Left ventricle myocardium inferior (tissue), 1 donor: ENCODE measurements around the gene KNDC1. TPM values are rescaled to one million over a fixed set of nuclear protein-coding genes. Genes with fewer than 3 reads are reported as not detected.
A peak's percentile ranks its signal among the peaks of the same experiment; 100 is the strongest.

Experiments used
- DNase-seq: peaks from one replicate; pipeline ENCODE4 v3.0.0-alpha.2; 2020
- H3K27ac ChIP-seq: fragments of 200-600 bp; replicated peaks from 2 replicates; pipeline ENCODE4 v1.8.0; 2021
- H3K27me3 ChIP-seq: fragments of 200-600 bp; 2 replicates; pipeline ENCODE4 v1.8.0; 2021; ENCODE audit warnings: low read depth
- H3K36me3 ChIP-seq: fragments of 200-600 bp; 2 replicates; pipeline ENCODE4 v1.8.0; 2021
- H3K4me1 ChIP-seq: fragments of 200-600 bp; 2 replicates; pipeline ENCODE4 v1.8.0; 2021
- H3K4me3 ChIP-seq: fragments of 200-600 bp; 2 replicates; pipeline ENCODE4 v1.8.0; 2021; ENCODE audit warnings: mild to moderate bottlenecking, moderate library complexity
- H3K9me3 ChIP-seq: fragments of 200-600 bp; replicated peaks from 2 replicates; pipeline ENCODE4 v1.8.0; 2021
- intact Hi-C: fragments of 100-400 bp; cut with micrococcal nuclease; formaldehyde crosslinking; loops from one replicate; pipeline ENCODE4 v1.11.0; 2022
- total RNA-seq: library from RNA; stranded (reverse); fragmentation: NEBNext Ultra II Directional; extraction: Animal tissue kit (Norgen Biotek cat#: 25700); gene quantifications from one replicate; pipeline ENCODE4 v1.2.1, GENCODE V29; 2021
- TF ChIP-seq, protein P1 (sequence below): fragments of 200-600 bp; IDR thresholded peaks from 2 replicates; pipeline ENCODE4 v1.8.0; 2021; ENCODE audit warnings: antibody characterized with exemption, mild to moderate bottlenecking, borderline replicate concordance
- donor health status: DM: no; HTN: yes; CAD: no; lungs with severe emphysema.

Gene KNDC1
- total RNA-seq, 1 donor from 2014 or later = 0.11 TPM

DNA sequence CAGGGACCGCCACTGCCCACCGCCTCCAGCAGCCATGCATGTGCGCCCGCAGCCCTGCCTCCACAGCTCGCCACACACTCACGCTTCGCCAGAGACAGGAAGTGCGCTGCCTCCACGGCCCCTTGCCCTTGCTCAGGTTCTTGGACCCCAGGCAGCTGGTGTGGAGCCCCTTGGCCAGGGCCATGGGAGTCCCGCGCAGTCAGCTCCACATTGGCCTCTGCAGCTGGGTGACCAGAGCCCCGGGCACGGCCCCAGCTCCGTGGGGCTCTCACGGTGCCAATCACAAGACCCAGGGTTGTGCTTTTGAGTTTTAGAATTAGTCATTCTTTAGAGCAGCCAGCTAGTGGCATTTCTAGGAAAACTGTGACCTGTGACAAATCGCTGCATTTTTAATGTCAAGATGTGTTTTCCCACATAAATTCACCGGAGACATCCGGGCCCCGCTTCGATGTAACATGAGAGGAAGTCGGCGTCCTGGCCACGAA is 65.7 kb downstream of the KNDC1 start:
- Histone ChIP-seq H3K27ac (no peak overlapping the region), H3K4me1 (peaks cover 11% of the 10 kb centered on the region), H3K36me3 (no peaks in the 10 kb centered on the region), H3K4me3 (no peak overlapping the region), H3K27me3 (peaks cover 81% of the 10 kb centered on the region), H3K9me3 (no peaks in the 10 kb centered on the region)
- TF ChIP-seq, protein P1, sequence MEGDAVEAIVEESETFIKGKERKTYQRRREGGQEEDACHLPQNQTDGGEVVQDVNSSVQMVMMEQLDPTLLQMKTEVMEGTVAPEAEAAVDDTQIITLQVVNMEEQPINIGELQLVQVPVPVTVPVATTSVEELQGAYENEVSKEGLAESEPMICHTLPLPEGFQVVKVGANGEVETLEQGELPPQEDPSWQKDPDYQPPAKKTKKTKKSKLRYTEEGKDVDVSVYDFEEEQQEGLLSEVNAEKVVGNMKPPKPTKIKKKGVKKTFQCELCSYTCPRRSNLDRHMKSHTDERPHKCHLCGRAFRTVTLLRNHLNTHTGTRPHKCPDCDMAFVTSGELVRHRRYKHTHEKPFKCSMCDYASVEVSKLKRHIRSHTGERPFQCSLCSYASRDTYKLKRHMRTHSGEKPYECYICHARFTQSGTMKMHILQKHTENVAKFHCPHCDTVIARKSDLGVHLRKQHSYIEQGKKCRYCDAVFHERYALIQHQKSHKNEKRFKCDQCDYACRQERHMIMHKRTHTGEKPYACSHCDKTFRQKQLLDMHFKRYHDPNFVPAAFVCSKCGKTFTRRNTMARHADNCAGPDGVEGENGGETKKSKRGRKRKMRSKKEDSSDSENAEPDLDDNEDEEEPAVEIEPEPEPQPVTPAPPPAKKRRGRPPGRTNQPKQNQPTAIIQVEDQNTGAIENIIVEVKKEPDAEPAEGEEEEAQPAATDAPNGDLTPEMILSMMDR = no peak
- DNase-seq = no peak
- intact Hi-C loops = no loop called here

GRCh38 chr10:133226251-133226808 is 66.3 kb downstream of the KNDC1 start:
- Histone ChIP-seq H3K36me3 (no peaks in the 10 kb centered on the region), H3K27me3 (peaks cover 81% of the 10 kb centered on the region), H3K27ac (no peak overlapping the region), H3K4me1 (peaks cover 11% of the 10 kb centered on the region), H3K4me3 (no peak overlapping the region), H3K9me3 (no peaks in the 10 kb centered on the region)
- DNase-seq = no peak
- TF ChIP-seq, protein P1 = no peak
- intact Hi-C loops = no loop called here

DNA sequence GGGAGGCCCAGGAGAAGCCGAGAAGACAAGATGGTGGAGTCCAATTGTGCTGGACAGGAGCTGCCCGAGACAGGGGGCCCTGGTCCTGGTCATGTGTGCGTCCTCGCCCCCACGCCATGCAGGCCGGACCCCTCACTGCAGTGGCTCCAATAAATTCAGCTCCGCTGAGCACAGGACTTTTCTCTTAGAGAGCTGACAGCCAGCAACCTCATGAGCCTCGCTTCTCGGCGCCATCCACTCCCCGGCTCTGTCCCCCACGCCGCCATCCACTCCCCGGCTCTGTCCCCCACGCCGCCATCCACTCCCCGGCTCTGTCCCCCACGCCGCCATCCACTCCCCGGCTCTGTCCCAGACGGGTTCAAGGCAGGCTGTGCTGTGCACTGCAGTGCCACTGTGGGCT is 67.2 kb downstream of the KNDC1 start:
- Histone ChIP-seq H3K27me3 (peaks cover 85% of the 10 kb centered on the region), H3K9me3 (no peaks in the 10 kb centered on the region), H3K27ac (no peak overlapping the region), H3K4me1 (peaks cover 11% of the 10 kb centered on the region), H3K4me3 (no peak overlapping the region), H3K36me3 (no peaks in the 10 kb centered on the region)
- TF ChIP-seq, protein P1 = no peak
- intact Hi-C loops = no loop called here
- DNase-seq = no peak

DNA sequence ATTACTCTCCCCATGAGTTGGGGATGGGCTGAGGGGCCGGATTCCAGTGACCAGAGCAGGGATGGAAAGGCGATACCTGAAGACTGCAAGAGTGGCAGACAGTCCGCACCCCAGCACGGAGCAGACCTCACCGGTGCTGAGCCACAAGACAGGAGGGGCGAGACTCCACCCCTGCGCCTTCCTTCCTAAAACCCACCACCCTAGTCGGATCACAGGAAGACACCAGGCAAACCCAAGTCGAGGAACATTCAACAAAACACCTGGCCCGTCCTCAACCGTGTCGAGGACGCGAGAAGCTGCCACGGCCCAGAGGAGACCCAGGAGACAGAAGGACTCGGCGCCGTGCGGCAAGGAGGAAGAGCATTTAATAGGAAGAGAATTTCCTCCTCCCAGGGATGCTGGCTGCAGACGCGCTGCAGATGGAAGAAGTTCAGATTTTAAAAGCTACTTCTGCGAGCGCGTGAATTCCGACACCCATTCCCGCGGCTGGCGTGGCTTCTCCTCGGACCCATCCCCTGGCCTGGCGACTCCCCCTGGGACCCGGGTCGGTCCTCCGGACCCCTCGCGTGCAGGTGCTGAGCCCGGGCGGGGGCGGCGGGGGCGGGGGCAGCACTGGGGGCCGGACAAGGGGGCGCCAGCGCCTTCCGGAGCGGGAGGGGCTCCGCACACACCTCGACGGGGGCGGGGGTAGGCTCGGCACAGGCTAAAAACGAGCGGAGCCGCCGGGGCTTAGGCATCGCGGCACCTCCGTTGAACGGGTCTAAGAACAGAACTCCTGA is 69.4 kb downstream of the KNDC1 start:
- TF ChIP-seq, protein P1 = no peak
- intact Hi-C loops = no loop called here
- DNase-seq = no peak

GRCh38 chr10:133230044-133230361 is 70.0 kb downstream of the KNDC1 start, which contains the start of gene UTF1:
Gene UTF1 (plus strand): TSS chr10:133230217. CDS start chr10:133230289, 72 bp downstream.
- H3K9me3 ChIP-seq = no peaks in the 10 kb centered on the region
- H3K27me3 ChIP-seq = peaks cover 99% of the 10 kb centered on the region
- no peaks in the 10 kb centered on the region for H3K36me3 ChIP-seq
- TF ChIP-seq, protein P1 = no peak
- peak within 1 kb of the TSS; percentile 36 for H3K4me3 ChIP-seq
- no peak for DNase-seq
- H3K27ac ChIP-seq = no peak within 1 kb of the TSS
- intact Hi-C loops = no loop called here
- peaks cover 11% of the 10 kb centered on the region for H3K4me1 ChIP-seq

More for the DNA sequence above, 69.4 kb downstream of the KNDC1 start:
- Histone ChIP-seq H3K4me1 (peaks cover 11% of the 10 kb centered on the region), H3K27ac (no peak overlapping the region), H3K27me3 (peaks cover 100% of the 10 kb centered on the region), H3K4me3 (no peak overlapping the region), H3K9me3 (no peaks in the 10 kb centered on the region), H3K36me3 (no peaks in the 10 kb centered on the region)
